SH-SY5Y (cell line): ENCODE measurements around the gene AADACL4.

Experiments used
- GATA2 ChIP-seq: IDR thresholded peaks from 2 replicates; pipeline ENCODE4 v1.6.1; 2011; ENCODE audit warnings: mild to moderate bottlenecking, low read depth, low read length
- GATA3 ChIP-seq: IDR thresholded peaks from 2 replicates; pipeline ENCODE4 v1.6.1; 2011; ENCODE audit warnings: low read depth, mild to moderate bottlenecking, low read length, moderate library complexity

The AADACL4 gene

GRCh38 chr1:12696658-12697057, 52.8 kb downstream of the AADACL4 start:
- TF ChIP-seq GATA3 (no peak), GATA2 (no peak)

DNA sequence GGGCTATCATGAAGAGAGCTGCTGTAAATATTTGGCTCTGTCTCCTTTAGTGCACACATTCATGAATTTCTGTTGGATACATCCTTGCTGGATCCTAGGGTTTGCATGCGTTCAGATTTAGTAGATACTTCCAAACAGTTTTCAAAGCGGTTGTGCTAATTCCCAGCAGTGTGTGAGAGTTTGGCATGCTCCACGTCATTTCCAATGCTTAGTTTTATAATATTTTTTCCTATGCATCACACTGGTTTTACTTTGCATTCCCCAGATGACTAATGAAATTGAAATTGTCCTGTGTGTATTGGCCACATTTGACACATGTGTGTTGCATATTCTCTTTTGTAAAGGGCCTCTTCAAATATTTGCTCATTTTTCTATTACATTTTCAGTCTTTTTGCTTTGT, 53.5 kb downstream of the AADACL4 start:
- TF ChIP-seq GATA2: no peak
- no peak for TF ChIP-seq GATA3

- TF ChIP-seq GATA3 (no peak), GATA2 (no peak)
Measured at GRCh38 chr1:12703821-12704451, 60.1 kb downstream of the AADACL4 start.

DNA sequence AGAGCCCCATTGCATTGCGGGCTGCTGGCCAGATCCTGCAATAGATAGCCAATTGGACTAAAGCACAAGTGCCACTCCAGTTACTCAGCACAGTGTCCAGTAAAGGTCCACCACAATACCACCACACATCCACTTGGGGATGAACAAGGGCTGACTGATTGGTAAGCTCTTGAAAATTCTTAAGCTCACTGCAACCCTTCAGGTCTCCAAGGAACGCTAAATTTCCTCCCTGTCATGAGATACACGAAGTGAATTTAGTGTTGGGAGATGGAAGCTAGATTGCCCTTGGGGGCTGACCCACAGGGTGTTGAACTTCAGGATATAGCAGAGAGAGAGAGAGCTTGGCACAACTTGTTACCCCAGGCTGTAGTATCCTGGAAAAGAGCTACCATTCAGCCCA, 62.2 kb downstream of the AADACL4 start:
- no peak for TF ChIP-seq GATA2
- no peak for TF ChIP-seq GATA3

DNA sequence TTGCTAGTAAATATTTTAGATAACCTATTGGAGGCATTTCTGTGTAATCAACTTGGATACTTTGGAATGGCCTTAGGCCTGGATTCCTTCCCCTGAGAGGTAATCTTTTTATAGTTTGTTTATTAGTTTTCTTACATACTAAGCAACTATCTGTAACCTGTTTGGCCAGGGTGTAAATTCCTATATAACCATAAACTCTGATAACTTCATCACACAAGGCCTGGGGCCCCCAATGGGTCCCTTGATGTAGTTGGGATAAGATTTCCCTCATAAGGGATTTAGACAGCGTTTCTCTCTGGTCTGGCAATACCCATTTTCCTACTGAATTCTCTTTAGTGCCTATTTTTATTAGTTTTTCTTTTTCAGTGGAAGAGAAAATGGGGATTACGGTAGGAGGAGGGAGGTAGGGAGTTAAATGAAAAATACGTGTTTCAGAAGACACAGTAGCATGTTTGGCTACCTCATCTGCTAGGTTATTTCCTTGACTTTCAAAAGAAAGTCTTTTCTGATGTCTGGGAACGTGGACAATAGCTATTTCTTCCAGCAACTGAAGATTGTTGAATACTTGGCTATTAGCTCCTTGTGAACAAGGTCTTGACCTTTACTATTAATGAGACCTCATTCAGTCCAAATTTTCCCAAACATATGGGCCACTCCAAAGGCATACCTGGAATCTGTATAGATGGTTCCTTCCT, 64.7 kb downstream of the AADACL4 start:
- TF ChIP-seq GATA3 (no peak), GATA2 (no peak)

DNA sequence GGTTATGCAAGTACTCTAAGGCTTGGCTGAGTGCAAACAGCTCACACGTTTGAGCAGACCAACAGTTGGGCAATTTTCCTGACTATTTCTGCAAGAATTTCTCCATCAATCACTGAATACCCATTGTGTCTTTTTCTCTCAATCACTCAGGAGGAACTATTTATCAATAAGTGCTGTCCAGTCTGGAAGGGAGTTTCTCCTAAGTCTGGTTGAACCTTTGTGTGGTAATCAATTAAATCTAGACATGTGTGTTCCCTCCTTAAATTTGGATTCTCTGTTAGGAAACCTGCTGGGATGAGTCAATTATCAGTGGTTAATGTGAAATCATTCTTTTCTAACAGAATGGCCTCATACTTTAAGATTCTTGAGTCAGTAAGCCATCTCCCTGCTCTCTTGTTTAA, 65.2 kb downstream of the AADACL4 start:
- TF ChIP-seq GATA3: no peak

DNA sequence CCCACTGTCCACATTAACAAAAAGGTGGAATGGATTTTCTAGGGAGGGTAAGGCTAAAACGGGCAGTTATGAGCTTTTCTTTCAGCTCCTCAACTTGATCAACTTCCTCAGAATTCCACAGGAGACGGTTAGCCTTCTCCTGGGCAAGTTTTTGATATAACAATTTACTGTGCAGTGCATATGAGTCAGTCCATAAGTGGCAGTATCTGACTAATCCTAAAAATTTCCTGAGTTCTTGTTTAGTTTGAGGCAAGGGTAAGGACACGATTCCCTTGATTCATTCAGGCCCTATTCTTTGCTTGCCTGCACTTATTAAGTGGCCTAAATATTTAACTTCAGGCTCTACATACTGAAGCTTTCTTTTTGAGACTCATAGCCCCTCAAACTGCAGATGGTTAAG, 65.8 kb downstream of the AADACL4 start:
- TF ChIP-seq GATA2 (no peak), GATA3 (no peak)

DNA sequence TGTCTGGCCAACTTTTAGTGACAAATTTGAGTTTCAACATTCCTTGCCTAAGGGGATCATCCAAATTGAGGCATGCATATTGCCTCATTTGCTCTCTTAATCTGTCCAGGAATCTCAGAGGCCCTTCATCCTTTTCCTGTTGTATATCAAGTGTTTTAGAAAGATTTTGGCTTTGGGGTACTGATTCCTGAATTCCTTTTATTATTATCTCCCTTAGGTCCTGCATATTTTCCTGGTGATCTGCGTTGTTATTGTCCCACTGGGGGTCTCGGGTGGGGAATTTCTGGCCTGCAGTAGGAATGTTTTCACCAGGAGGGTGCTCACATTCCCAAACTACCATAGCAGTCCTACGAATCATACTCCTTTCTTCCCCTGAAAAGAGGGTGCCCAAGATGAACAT, 67.7 kb downstream of the AADACL4 start:
- TF ChIP-seq GATA3: no peak
- no peak for TF ChIP-seq GATA2

DNA sequence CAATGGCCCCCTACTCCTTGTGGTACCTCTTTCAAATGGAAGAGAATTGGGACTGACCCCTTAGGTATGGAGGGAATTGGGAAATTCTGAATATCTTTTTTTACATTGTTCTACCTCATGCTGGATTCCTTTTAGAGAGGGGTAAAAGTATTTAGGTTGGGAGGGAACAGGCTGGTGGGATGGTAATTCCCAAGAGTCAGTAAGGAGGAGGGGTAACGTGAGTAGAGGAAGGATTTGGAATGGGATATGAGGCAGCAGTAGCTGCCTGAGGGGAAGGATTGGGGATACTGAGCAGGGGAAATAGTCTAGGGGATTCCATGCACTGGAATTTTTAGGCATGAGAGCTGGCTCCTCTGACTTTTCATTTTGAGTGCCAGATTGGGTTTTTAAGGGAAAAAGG, 68.2 kb downstream of the AADACL4 start:
- TF ChIP-seq GATA2 (no peak), GATA3 (no peak)

GRCh38 chr1:12712929-12713328, 69.0 kb downstream of the AADACL4 start:
- TF ChIP-seq GATA2 (no peak), GATA3 (no peak)

GRCh38 chr1:12714710-12715475, 71.0 kb downstream of the AADACL4 start:
- TF ChIP-seq GATA2 (no peak), GATA3 (no peak)

DNA sequence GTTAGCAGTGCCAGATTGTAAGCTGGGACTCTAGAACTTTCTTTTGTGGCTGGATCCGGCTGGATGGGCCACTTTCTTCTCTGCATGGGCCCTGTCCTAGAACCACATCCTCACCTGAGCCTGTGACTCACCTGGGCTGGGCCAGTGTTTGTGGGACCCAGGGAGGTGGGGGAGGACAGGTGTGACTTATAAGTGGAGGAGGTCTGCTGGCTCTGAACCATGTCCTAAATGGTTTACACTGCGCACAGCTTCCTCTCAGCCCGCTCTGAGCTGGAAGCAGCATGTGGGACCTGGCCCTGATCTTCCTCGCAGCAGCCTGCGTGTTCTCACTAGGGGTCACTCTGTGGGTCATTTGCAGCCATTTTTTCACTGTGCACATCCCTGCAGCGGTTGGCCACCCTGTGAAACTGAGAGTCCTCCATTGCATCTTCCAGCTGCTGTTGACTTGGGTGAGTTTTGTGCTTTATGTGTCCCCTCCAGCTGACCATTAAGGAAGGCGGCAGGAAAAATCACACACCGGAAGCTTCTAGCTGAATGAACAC, 72.1 kb downstream of the AADACL4 start, which contains the start of gene AADACL3:
TSS of gene AADACL3 (plus strand) at position 215 of the 542 bp plus-strand sequence. CDS start at position 282, 67 bp downstream.
- TF ChIP-seq GATA3: no peak
- no peak for TF ChIP-seq GATA2
